Upper lobe of right lung (tissue), 1 donor: Measurements from ENCODE around the gene OSGEP. TPM values are rescaled to one million over a fixed set of nuclear protein-coding genes. Genes with fewer than 3 reads are reported as not detected.

Source experiments
- ATAC-seq: fragments of 200-7000 bp; cut with Tn5 transposase; one replicate; pipeline ENCODE4 v1.9.1; 2020; ENCODE audit warnings: mild to moderate bottlenecking, moderate library complexity
- DNase-seq: peaks from one replicate; pipeline ENCODE4 v3.0.0-alpha.2; 2020
- H3K27ac ChIP-seq: fragments of 200-600 bp; one replicate; pipeline ENCODE4 v1.8.0; 2022
- H3K27me3 ChIP-seq: fragments of 200-600 bp; one replicate; pipeline ENCODE4 v1.8.0; 2022; ENCODE audit warnings: mild to moderate bottlenecking
- H3K36me3 ChIP-seq: fragments of 200-600 bp; one replicate; pipeline ENCODE4 v1.8.0; 2022
- H3K4me1 ChIP-seq: fragments of 200-600 bp; one replicate; pipeline ENCODE4 v1.8.0; 2022
- H3K4me3 ChIP-seq: fragments of 200-600 bp; one replicate; pipeline ENCODE4 v1.8.0; 2022; ENCODE audit warnings: mild to moderate bottlenecking
- H3K9me3 ChIP-seq: fragments of 200-600 bp; one replicate; pipeline ENCODE4 v1.8.0; 2022
- CTCF ChIP-seq: fragments of 200-600 bp; IDR thresholded peaks from one replicate; pipeline ENCODE4 v1.8.0; 2022; ENCODE audit warnings: antibody characterized with exemption
- intact Hi-C: fragments of 100-400 bp; cut with DNase I; formaldehyde crosslinking; loops from one replicate; pipeline ENCODE4 v1.11.0; 2022
- total RNA-seq: library from RNA; stranded (reverse); fragmentation: NEBNext Ultra II Directional; extraction: Animal tissue kit (Norgen Biotek cat#: 25700); gene quantifications from one replicate; pipeline ENCODE4 v1.2.1, GENCODE V29; 2021
- donor health status: DM: no; HTN: yes; CAD: no; lungs with severe emphysema.

OSGEP gene
- total RNA-seq, 1 donor from 2014 or later = 33.8 TPM

GRCh38 chr14:20489093-20489994 is 34.7 kb upstream of the OSGEP start:
- Histone ChIP-seq H3K36me3 (no peaks in the 10 kb centered on the region), H3K9me3 (no peaks in the 10 kb centered on the region), H3K27ac (no peak overlapping the region), H3K4me3 (no peak overlapping the region), H3K27me3 (no peaks in the 10 kb centered on the region), H3K4me1 (peaks cover 2% of the 10 kb centered on the region)
- no peak for TF ChIP-seq CTCF
- peak; percentile 31 for ATAC-seq
- DNase-seq = no peak
- intact Hi-C loops = no loop called here

- ATAC-seq (no peak), DNase-seq (no peak)
- Histone ChIP-seq H3K9me3 (no peaks in the 10 kb centered on the region), H3K27me3 (no peaks in the 10 kb centered on the region), H3K4me3 (no peak overlapping the region), H3K4me1 (peaks cover 2% of the 10 kb centered on the region), H3K36me3 (no peaks in the 10 kb centered on the region), H3K27ac (no peak overlapping the region)
- TF ChIP-seq CTCF = no peak
- intact Hi-C loops = no loop called here
These were observed 32.7 kb upstream of the OSGEP start for GRCh38 chr14:20487396-20487725.

- Histone ChIP-seq H3K27me3 (no peaks in the 10 kb centered on the region), H3K4me3 (no peak overlapping the region), H3K27ac (no peak overlapping the region), H3K9me3 (no peaks in the 10 kb centered on the region), H3K36me3 (no peaks in the 10 kb centered on the region), H3K4me1 (peaks cover 2% of the 10 kb centered on the region)
- TF ChIP-seq CTCF = no peak
- ATAC-seq (no peak), DNase-seq (no peak)
- intact Hi-C loops = no loop called here
These were observed 32.2 kb upstream of the OSGEP start for GRCh38 chr14:20486684-20487395.

- H3K27me3 ChIP-seq = no peaks in the 10 kb centered on the region
- H3K36me3 ChIP-seq = no peaks in the 10 kb centered on the region
- DNase-seq (no peak), ATAC-seq (no peak)
- H3K4me3 ChIP-seq = no peak overlapping the region
- H3K4me1 ChIP-seq = peaks cover 2% of the 10 kb centered on the region
- no peak overlapping the region for H3K27ac ChIP-seq
- no peak for TF ChIP-seq CTCF
- intact Hi-C loops = no loop called here
- H3K9me3 ChIP-seq = no peaks in the 10 kb centered on the region
These were observed 31.3 kb upstream of the OSGEP start for GRCh38 chr14:20485900-20486299.

- ATAC-seq (no peak), DNase-seq (no peak)
- no peaks in the 10 kb centered on the region for H3K27me3 ChIP-seq
- intact Hi-C loops = no loop called here
- no peaks in the 10 kb centered on the region for H3K9me3 ChIP-seq
- H3K27ac ChIP-seq = no peak overlapping the region
- H3K4me1 ChIP-seq = peaks cover 12% of the 10 kb centered on the region
- TF ChIP-seq CTCF = no peak
- H3K36me3 ChIP-seq = no peaks in the 10 kb centered on the region
- H3K4me3 ChIP-seq = no peak overlapping the region
These were observed 27.8 kb upstream of the OSGEP start for GRCh38 chr14:20482382-20482781.
